HCT116 (cell line): ENCODE measurements around the gene CXCR6. TPM values are rescaled to one million over a fixed set of nuclear protein-coding genes. Genes with fewer than 3 reads are reported as not detected.

Source experiments
- ATAC-seq: fragments of 200-7000 bp; cut with Tn5 transposase; 2 replicates; pipeline ENCODE4 v1.9.1; 2020; ENCODE audit warnings: mild to moderate bottlenecking, moderate library complexity
- BruUV-seq: library from RNA; stranded (reverse); fragments of 400-500 nt; replicated peaks from 2 replicates; lab custom pipeline; 2021; lab: Mats Ljungman, UMichigan
- CTCF ChIA-PET: fragments of 300-600 bp; sonication (Branson Sonifier 250); formaldehyde crosslinking; loops from one replicate; lab custom pipeline; 2021; ENCODE audit warnings: antibody characterized with exemption; lab: Charles Lee
- POLR2A ChIA-PET: fragments of 300-600, 350-600 bp; sonication (Branson Sonifier 250); formaldehyde crosslinking; loops from one replicate; lab custom pipeline; 2021; ENCODE audit warnings: antibody characterized with exemption; lab: Charles Lee
- RAD21 ChIA-PET, 2 experiments: fragments of 300-600 bp; sonication (Branson Sonifier 250); formaldehyde crosslinking; loops; one replicate each; lab custom pipeline; 2023; ENCODE audit warnings: low total read pairs in 2 of 2; ENCODE audit not compliant: uncharacterized antibody in 2 of 2, unreplicated experiment in 2 of 2, low non-redundant PET in 1 of 2; lab: Charles Lee
- DNase-seq: peaks from one replicate; pipeline ENCODE4 v3.0.0-alpha.2; 2010; ENCODE audit warnings: low read depth, low spot score
- H2AFZ ChIP-seq: fragments of 200-600 bp; shearing (Covaris generic), sonication (generic); 2 replicates; pipeline ENCODE4 v1.6.1; 2017; ENCODE audit warnings: low read depth, mixed run types, mixed read lengths, antibody characterized with exemption, low read length; ENCODE audit not compliant: poor library complexity, severe bottlenecking
- H3K27ac ChIP-seq: 2 replicates; pipeline ENCODE4 v1.5.1; 2012; ENCODE audit warnings: low read depth, low read length
- H3K27me3 ChIP-seq: fragments of 200-600 bp; sonication (generic); 2 replicates; pipeline ENCODE4 v1.6.1; 2016; ENCODE audit warnings: mixed run types, low read length, mixed read lengths; ENCODE audit not compliant: insufficient read depth
- H3K36me3 ChIP-seq, 2 experiments: fragments of 200-500 bp in 1 of 2; fragments of 200-600 bp in 1 of 2; sonication (Bioruptor generic) in 1 of 2; sonication (generic) in 1 of 2; 2 replicates each; pipeline versions ENCODE4 v1.5.1 to v1.6.1; 2014 to 2016; ENCODE audit warnings: low read length in 2 of 2, inconsistent platforms in 1 of 2, mixed read lengths in 1 of 2, mixed run types in 1 of 2; ENCODE audit not compliant: insufficient read depth in 2 of 2, control insufficient read depth in 1 of 2
- H3K4me1 ChIP-seq, 2 experiments: fragments of 200-600 bp in 1 of 2; sonication (generic) in 1 of 2; 2 replicates each; pipeline versions ENCODE4 v1.5.1 to v1.6.1; 2012 to 2017; ENCODE audit warnings: low read length in 2 of 2, inconsistent platforms in 1 of 2, mild to moderate bottlenecking in 1 of 2, mixed read lengths in 1 of 2, mixed run types in 1 of 2, moderate library complexity in 1 of 2; ENCODE audit not compliant: insufficient read depth in 2 of 2, control insufficient read depth in 1 of 2
- H3K4me2 ChIP-seq: fragments of 200-600 bp; sonication (generic); 2 replicates; pipeline ENCODE4 v1.6.1; 2017; ENCODE audit warnings: mixed run types, low read length, mixed read lengths
- H3K4me3 ChIP-seq, 2 experiments: fragments of 200-600 bp in 1 of 2; sonication (generic) in 1 of 2; replicated peaks in 1 of 2; 2 replicates each; pipeline ENCODE4 v1.5.1; 2011 to 2016; ENCODE audit warnings: low read length in 2 of 2, control low read depth in 1 of 2, low read depth in 1 of 2, mild to moderate bottlenecking in 1 of 2, mixed read lengths in 1 of 2, mixed run types in 1 of 2
- H3K79me2 ChIP-seq: fragments of 200-600 bp; sonication (generic); 2 replicates; pipeline ENCODE4 v1.6.1; 2017; ENCODE audit warnings: mild to moderate bottlenecking, mixed run types, low read length, moderate library complexity, mixed read lengths; ENCODE audit not compliant: insufficient read depth
- H3K9ac ChIP-seq: fragments of 200-600 bp; sonication (generic); 2 replicates; pipeline ENCODE4 v1.6.1; 2016; ENCODE audit warnings: low read length, mixed read lengths
- H3K9me2 ChIP-seq: fragments of 200-600 bp; sonication (generic), shearing (Covaris generic); 2 replicates; pipeline ENCODE4 v1.6.1; 2017; ENCODE audit warnings: mixed run types, mild to moderate bottlenecking, moderate library complexity; ENCODE audit not compliant: insufficient read depth
- H3K9me3 ChIP-seq, 2 experiments: fragments of 200-500 bp in 1 of 2; fragments of 200-600 bp in 1 of 2; sonication (Bioruptor generic) in 1 of 2; sonication (generic) in 1 of 2; 2 replicates each; pipeline ENCODE4 v1.6.1; 2014 to 2017; ENCODE audit warnings: low read length in 2 of 2, mixed read lengths in 2 of 2, inconsistent platforms in 1 of 2, low read depth in 1 of 2, mild to moderate bottlenecking in 1 of 2, mixed run types in 1 of 2, moderate library complexity in 1 of 2; ENCODE audit not compliant: control insufficient read depth in 1 of 2, insufficient read depth in 1 of 2
- H4K20me1 ChIP-seq: fragments of 200-600 bp; sonication (generic), shearing (Covaris generic); 2 replicates; pipeline ENCODE4 v1.6.1; 2017; ENCODE audit warnings: mixed run types, mild to moderate bottlenecking, moderate library complexity; ENCODE audit not compliant: insufficient read depth
- EGR1 ChIP-seq: IDR thresholded peaks from 2 replicates; pipeline ENCODE4 v1.6.1; 2012; ENCODE audit warnings: low read depth
- ELF1 ChIP-seq: IDR thresholded peaks from 2 replicates; pipeline ENCODE4 v1.6.1; 2012; ENCODE audit warnings: low read depth, borderline replicate concordance
- EZH2phosphoT487 ChIP-seq: fragments of 200-600 bp; IDR thresholded peaks from 2 replicates; pipeline ENCODE4 v1.6.1; 2018; ENCODE audit warnings: antibody characterized with exemption, borderline replicate concordance
- JUND ChIP-seq: IDR thresholded peaks from 2 replicates; pipeline ENCODE4 v1.6.1; 2012
- RAD21 ChIP-seq: IDR thresholded peaks from 2 replicates; pipeline ENCODE4 v1.6.1; 2012; ENCODE audit warnings: low read depth, mild to moderate bottlenecking
- SIN3A ChIP-seq: IDR thresholded peaks from 2 replicates; pipeline ENCODE4 v1.6.1; 2012; ENCODE audit warnings: low read depth
- SP1 ChIP-seq: IDR thresholded peaks from 2 replicates; pipeline ENCODE4 v1.6.1; 2012; ENCODE audit warnings: low read depth
- SRF ChIP-seq: IDR thresholded peaks from 2 replicates; pipeline ENCODE4 v1.6.1; 2012; ENCODE audit warnings: low read depth
- TCF7L2 ChIP-seq: IDR thresholded peaks from 2 replicates; pipeline ENCODE4 v1.7.0; 2011; ENCODE audit warnings: borderline replicate concordance, inconsistent platforms; ENCODE audit not compliant: insufficient read depth, insufficient read length; ENCODE audit errors: extremely low read depth
- intact Hi-C: fragments of 100-400 bp; cut with micrococcal nuclease; formaldehyde crosslinking; loops from 2 replicates; pipeline ENCODE4 v1.10.0; 2022
- total RNA-seq: library from RNA; stranded (reverse); gene quantifications from one replicate; pipeline ENCODE4 v1.2.1, GENCODE V29; 2021; ENCODE audit not compliant: unreplicated experiment
- TF ChIP-seq, protein P1 (sequence below), 3 experiments: fragments of 200-600 bp in 1 of 3; sonication (generic) in 1 of 3; IDR thresholded peaks in 2 of 3; conservative IDR thresholded peaks in 1 of 3; 2 replicates each; pipeline ENCODE4 v1.5.1; 2012 to 2017; ENCODE audit warnings: low read depth in 2 of 3, low read length in 2 of 3, antibody characterized with exemption in 1 of 3, borderline replicate concordance in 1 of 3, control low read depth in 1 of 3, mild to moderate bottlenecking in 1 of 3, mixed read lengths in 1 of 3, mixed run types in 1 of 3, moderate library complexity in 1 of 3; ENCODE audit not compliant: insufficient read depth in 1 of 3
- TF ChIP-seq, protein P2 (sequence below): IDR thresholded peaks from 2 replicates; pipeline ENCODE4 v1.6.1; 2012
- TF ChIP-seq, protein P3 (sequence below): IDR thresholded peaks from 2 replicates; pipeline ENCODE4 v1.6.1; 2012
- TF ChIP-seq, protein P4 (sequence below): IDR thresholded peaks from 2 replicates; pipeline ENCODE4 v1.6.1; 2011; ENCODE audit warnings: mild to moderate bottlenecking, low read length, moderate library complexity; ENCODE audit not compliant: insufficient replicate concordance; ENCODE audit errors: extremely low read depth

CXCR6 gene
- total RNA-seq, 1 experiment from 2014 or later, result not detected

DNA sequence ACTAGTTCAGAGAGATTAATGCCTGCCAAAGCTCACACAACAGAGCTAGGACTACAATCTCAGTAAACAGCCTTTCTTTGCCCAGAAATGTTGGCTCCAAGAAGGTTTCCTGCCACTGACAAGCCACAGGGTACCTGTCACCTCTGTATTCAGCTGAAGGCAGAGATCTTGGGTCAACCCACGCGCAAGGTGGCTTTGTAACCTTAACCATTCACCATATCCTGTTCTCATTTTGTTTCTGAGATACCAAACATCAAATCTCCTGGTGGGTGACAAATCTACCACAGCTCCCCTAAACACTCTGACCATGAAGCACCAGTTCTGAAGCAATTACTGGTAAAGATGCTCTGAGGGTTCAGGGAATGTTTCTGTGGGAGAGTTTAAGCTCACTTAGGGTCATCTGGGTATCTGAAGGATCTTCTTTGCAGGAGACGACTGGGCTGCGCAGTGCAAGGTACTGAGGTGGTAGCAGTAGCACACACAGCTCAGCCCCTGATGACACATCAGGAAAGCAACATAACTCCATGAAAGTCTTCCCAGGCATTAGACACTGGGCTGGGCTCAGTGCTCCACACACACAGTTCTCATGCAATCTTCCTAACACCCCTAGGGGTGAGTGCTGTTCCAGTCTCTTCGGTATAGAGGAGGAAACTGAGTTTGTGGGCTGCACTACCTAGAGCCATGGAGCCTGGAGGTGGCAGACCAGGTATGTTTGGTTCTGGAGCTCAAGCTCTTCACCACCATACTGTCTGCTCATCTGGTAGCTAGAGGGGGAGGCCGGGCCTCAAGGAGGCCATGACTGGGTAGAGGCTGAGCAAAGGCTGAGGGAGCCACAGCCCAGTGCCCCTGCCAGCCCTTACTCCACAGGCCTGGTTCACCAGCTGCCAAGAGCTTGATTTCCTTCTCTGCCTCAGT, 7.7 kb downstream of the CXCR6 start:
- H3K4me3 ChIP-seq, result no peak overlapping the region
- no peaks in the 10 kb centered on the region for H3K27me3 ChIP-seq
- no peak for TF ChIP-seq SRF
- TF ChIP-seq SIN3A, result no peak
- TF ChIP-seq JUND, result no peak
- TF ChIP-seq, protein P1, sequence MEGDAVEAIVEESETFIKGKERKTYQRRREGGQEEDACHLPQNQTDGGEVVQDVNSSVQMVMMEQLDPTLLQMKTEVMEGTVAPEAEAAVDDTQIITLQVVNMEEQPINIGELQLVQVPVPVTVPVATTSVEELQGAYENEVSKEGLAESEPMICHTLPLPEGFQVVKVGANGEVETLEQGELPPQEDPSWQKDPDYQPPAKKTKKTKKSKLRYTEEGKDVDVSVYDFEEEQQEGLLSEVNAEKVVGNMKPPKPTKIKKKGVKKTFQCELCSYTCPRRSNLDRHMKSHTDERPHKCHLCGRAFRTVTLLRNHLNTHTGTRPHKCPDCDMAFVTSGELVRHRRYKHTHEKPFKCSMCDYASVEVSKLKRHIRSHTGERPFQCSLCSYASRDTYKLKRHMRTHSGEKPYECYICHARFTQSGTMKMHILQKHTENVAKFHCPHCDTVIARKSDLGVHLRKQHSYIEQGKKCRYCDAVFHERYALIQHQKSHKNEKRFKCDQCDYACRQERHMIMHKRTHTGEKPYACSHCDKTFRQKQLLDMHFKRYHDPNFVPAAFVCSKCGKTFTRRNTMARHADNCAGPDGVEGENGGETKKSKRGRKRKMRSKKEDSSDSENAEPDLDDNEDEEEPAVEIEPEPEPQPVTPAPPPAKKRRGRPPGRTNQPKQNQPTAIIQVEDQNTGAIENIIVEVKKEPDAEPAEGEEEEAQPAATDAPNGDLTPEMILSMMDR (IDR thresholded peaks at IDR 0.05 in 2 of 3, conservative IDR thresholded peaks at IDR 0.05 in 1 of 3; ENCODE audit: borderline replicate concordance in 1 of 3, insufficient read depth in 1 of 3, low read depth in 2 of 3, low read length in 2 of 3), result no peak
- no peak for TF ChIP-seq RAD21
- TF ChIP-seq, protein P2, sequence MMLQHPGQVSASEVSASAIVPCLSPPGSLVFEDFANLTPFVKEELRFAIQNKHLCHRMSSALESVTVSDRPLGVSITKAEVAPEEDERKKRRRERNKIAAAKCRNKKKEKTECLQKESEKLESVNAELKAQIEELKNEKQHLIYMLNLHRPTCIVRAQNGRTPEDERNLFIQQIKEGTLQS, result no peak
- no peak for TF ChIP-seq EGR1
- TF ChIP-seq, protein P3, sequence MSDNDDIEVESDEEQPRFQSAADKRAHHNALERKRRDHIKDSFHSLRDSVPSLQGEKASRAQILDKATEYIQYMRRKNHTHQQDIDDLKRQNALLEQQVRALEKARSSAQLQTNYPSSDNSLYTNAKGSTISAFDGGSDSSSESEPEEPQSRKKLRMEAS, result no peak
- no peak for TF ChIP-seq ELF1
- no peak for TF ChIP-seq TCF7L2
- TF ChIP-seq, protein P4, sequence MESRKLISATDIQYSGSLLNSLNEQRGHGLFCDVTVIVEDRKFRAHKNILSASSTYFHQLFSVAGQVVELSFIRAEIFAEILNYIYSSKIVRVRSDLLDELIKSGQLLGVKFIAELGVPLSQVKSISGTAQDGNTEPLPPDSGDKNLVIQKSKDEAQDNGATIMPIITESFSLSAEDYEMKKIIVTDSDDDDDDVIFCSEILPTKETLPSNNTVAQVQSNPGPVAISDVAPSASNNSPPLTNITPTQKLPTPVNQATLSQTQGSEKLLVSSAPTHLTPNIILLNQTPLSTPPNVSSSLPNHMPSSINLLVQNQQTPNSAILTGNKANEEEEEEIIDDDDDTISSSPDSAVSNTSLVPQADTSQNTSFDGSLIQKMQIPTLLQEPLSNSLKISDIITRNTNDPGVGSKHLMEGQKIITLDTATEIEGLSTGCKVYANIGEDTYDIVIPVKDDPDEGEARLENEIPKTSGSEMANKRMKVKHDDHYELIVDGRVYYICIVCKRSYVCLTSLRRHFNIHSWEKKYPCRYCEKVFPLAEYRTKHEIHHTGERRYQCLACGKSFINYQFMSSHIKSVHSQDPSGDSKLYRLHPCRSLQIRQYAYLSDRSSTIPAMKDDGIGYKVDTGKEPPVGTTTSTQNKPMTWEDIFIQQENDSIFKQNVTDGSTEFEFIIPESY, result no peak
- no peak for TF ChIP-seq SP1
- TF ChIP-seq EZH2phosphoT487, result no peak
- H4K20me1 ChIP-seq, result no peaks in the 10 kb centered on the region
- H3K9me3 ChIP-seq, result no peaks in the 10 kb centered on the region
- ChIA-PET POLR2A (no interaction called here), RAD21 (no interaction called here), CTCF (interaction anchor here (1.3 kb wide), 1 partner anchor 12 kb away, joined by 3 read pairs; no protein-coding TSS in a partner anchor)
- DNase-seq (no peak), ATAC-seq (no peak)
- H3K79me2 ChIP-seq, result no peaks in the 10 kb centered on the region
- H3K9ac ChIP-seq, result no peak overlapping the region
- H3K27ac ChIP-seq, result no peak overlapping the region
- H3K36me3 ChIP-seq, result peaks cover 16 to 45% of the 10 kb centered on the region in 2 experiments
- intact Hi-C loops, result no loop called here
- no peak overlapping the region for H2AFZ ChIP-seq
- H3K4me2 ChIP-seq, result no peak overlapping the region
- BruUV-seq, result no TSS peak
- H3K9me2 ChIP-seq, result no peaks in the 10 kb centered on the region
- no peaks in the 10 kb centered on the region for H3K4me1 ChIP-seq
